CMK (cell line): ENCODE results near the gene EPB41L4A.

Source experiments
- DNase-seq: peaks from one replicate; pipeline ENCODE4 v3.0.0-alpha.2; 2010; ENCODE audit warnings: low read depth

The EPB41L4A gene

GRCh38 chr5:112156211-112156610 is 262.9 kb downstream of the EPB41L4A start:
- DNase-seq: no peak

GRCh38 chr5:112154940-112155686 is 264.0 kb downstream of the EPB41L4A start:
- DNase-seq: no peak

- no peak for DNase-seq
Observed at GRCh38 chr5:112149727-112150126, 269.4 kb downstream of the EPB41L4A start.

GRCh38 chr5:112146323-112147226 is 272.5 kb downstream of the EPB41L4A start:
- DNase-seq: no peak

- no peak for DNase-seq
Observed at GRCh38 chr5:112143690-112144089, 275.4 kb downstream of the EPB41L4A start.

GRCh38 chr5:112142769-112143270 is 276.3 kb downstream of the EPB41L4A start:
- no peak for DNase-seq

GRCh38 chr5:112141582-112141981 is 277.5 kb downstream of the EPB41L4A start:
- no peak for DNase-seq

- DNase-seq: no peak
Observed at GRCh38 chr5:112138526-112138925, 280.6 kb downstream of the EPB41L4A start.

GRCh38 chr5:112136773-112137172 is 282.3 kb downstream of the EPB41L4A start:
- DNase-seq: no peak

- DNase-seq: no peak
Observed at GRCh38 chr5:112127861-112128260, 291.2 kb downstream of the EPB41L4A start.

- no peak for DNase-seq
Observed at GRCh38 chr5:112126982-112127381, 292.1 kb downstream of the EPB41L4A start.

GRCh38 chr5:112125903-112126302 is 293.2 kb downstream of the EPB41L4A start:
- DNase-seq: no peak

GRCh38 chr5:112124788-112125187 is 294.3 kb downstream of the EPB41L4A start:
- DNase-seq: no peak

GRCh38 chr5:112123086-112123485 is 296.0 kb downstream of the EPB41L4A start:
- DNase-seq: no peak

GRCh38 chr5:112122353-112122752 is 296.7 kb downstream of the EPB41L4A start:
- no peak for DNase-seq

GRCh38 chr5:112121258-112121657 is 297.8 kb downstream of the EPB41L4A start:
- no peak for DNase-seq

- DNase-seq: no peak
Observed at GRCh38 chr5:112119969-112120368, 299.1 kb downstream of the EPB41L4A start.

GRCh38 chr5:112119508-112119907 is 299.6 kb downstream of the EPB41L4A start:
- DNase-seq: no peak

- no peak for DNase-seq
Observed at GRCh38 chr5:112117551-112117950, 301.5 kb downstream of the EPB41L4A start.

- no peak for DNase-seq
Observed at GRCh38 chr5:112116371-112116770, 302.7 kb downstream of the EPB41L4A start.

GRCh38 chr5:112113565-112113964 is 305.5 kb downstream of the EPB41L4A start:
- DNase-seq: no peak
